Transverse colon (tissue), 4 donors: ENCODE measurements around the gene ADAMTS16. TPM values are rescaled to one million over a fixed set of nuclear protein-coding genes. Genes with fewer than 3 reads are reported as not detected.

Experiments
- DNase-seq: peaks from one replicate; pipeline ENCODE4 v3.0.0-alpha.2; 2019
- H3K27ac ChIP-seq, 4 donors: fragments of 200-600 bp; sonication (generic); 2 replicates each; pipeline ENCODE4 v1.5.1; 2016 to 2018; ENCODE audit warnings: inconsistent platforms in 4 of 4
- H3K27me3 ChIP-seq: fragments of 200-600 bp; sonication (generic); 2 replicates; pipeline ENCODE4 v1.5.1; 2017; ENCODE audit warnings: inconsistent platforms
- H3K36me3 ChIP-seq, 4 donors: fragments of 200-600 bp; sonication (generic); 2 replicates each; pipeline ENCODE4 v1.5.1; 2017 to 2019; ENCODE audit warnings: inconsistent platforms in 4 of 4
- H3K4me1 ChIP-seq, 4 donors: fragments of 200-600 bp; sonication (generic); 2 replicates each; pipeline ENCODE4 v1.5.1; 2017 to 2020; ENCODE audit warnings: inconsistent platforms in 4 of 4
- H3K4me3 ChIP-seq, 4 donors: fragments of 200-600 bp; sonication (generic); 1 replicate in 1 of 4; 2 replicates in 3 of 4; pipeline versions ENCODE4 v1.5.1 to v1.6.1; 2017 to 2019; ENCODE audit warnings: inconsistent platforms in 4 of 4
- H3K9me3 ChIP-seq, 2 donors: fragments of 200-600 bp; sonication (generic); 2 replicates each; pipeline ENCODE4 v1.5.1; 2017 to 2019; ENCODE audit warnings: inconsistent platforms in 2 of 2
- EP300 ChIP-seq: sonication (generic); formaldehyde crosslinking; IDR thresholded peaks from one replicate; pipeline ENCODE4 v1.6.1; 2017; ENCODE audit warnings: antibody characterized with exemption, low read depth
- POLR2A ChIP-seq: fragments of 450-650 bp; IDR thresholded peaks from one replicate; pipeline ENCODE4 v1.6.1; 2016; ENCODE audit warnings: antibody characterized with exemption, mild to moderate bottlenecking, moderate library complexity
- POLR2AphosphoS5 ChIP-seq, 3 donors: sonication (generic); formaldehyde crosslinking; IDR thresholded peaks; one replicate each; pipeline ENCODE4 v1.6.1; 2016; ENCODE audit warnings: antibody characterized with exemption in 3 of 3
- WGBS, 2 donors: methylation state at CpG; one replicate each; pipeline ENCODE4 v1.1.5; 2018; ENCODE audit warnings: low coverage in 1 of 2; 5-methylcytosine and 5-hydroxymethylcytosine counted together
- in situ Hi-C, 4 donors: fragments of 200-750 bp; cut with MboI; loops; one replicate each; pipeline versions ENCODE4 v1.15.0 to v1.15.1; 2017; ENCODE audit warnings: low sequenced_read_pairs in 3 of 4, low pct_ligation_motif_present in 1 of 4, low pct_unique_long_range_greater_than_20kb in 1 of 4
- intact Hi-C: fragments of 100-400 bp; cut with DNase I; formaldehyde crosslinking; loops from one replicate; pipeline ENCODE4 v1.15.1; 2023; ENCODE audit warnings: low total_unique reads
- total RNA-seq, 4 donors: library from RNA; depleted of rRNA; stranded (reverse); fragments of >200 nt; gene quantifications; one replicate each; pipeline ENCODE4 v1.1.0, GENCODE V29; 2016
- TF ChIP-seq, protein P1 (sequence below), 5 experiments: fragments of 200-600 bp in 3 of 5; fragments of 450-650 bp in 2 of 5; sonication (generic) in 3 of 5; IDR thresholded peaks; 1 replicate in 2 of 5; 2 replicates in 3 of 5; pipeline ENCODE4 v1.5.1; 2016 to 2017; ENCODE audit warnings: antibody characterized with exemption in 5 of 5, inconsistent platforms in 3 of 5, mild to moderate bottlenecking in 2 of 5, moderate library complexity in 1 of 5

The ADAMTS16 gene
- total RNA-seq, 4 donors from 2014 or later, result 0.68 to 4.4 TPM; not detected in 2

GRCh38 chr5:5189051-5189430 lies 48.9 kb downstream of the ADAMTS16 start:
- intact Hi-C loops (no loop called here), in situ Hi-C loops (no loop called here)
- H3K4me3 ChIP-seq, result no peak overlapping the region
- H3K9me3 ChIP-seq, result no peaks in the 10 kb centered on the region
- H3K27me3 ChIP-seq, result no peaks in the 10 kb centered on the region
- TF ChIP-seq POLR2AphosphoS5 (IDR thresholded peaks at IDR 0.05) (no peak), EP300 (no peak), POLR2A (no peak)
- TF ChIP-seq, protein P1, sequence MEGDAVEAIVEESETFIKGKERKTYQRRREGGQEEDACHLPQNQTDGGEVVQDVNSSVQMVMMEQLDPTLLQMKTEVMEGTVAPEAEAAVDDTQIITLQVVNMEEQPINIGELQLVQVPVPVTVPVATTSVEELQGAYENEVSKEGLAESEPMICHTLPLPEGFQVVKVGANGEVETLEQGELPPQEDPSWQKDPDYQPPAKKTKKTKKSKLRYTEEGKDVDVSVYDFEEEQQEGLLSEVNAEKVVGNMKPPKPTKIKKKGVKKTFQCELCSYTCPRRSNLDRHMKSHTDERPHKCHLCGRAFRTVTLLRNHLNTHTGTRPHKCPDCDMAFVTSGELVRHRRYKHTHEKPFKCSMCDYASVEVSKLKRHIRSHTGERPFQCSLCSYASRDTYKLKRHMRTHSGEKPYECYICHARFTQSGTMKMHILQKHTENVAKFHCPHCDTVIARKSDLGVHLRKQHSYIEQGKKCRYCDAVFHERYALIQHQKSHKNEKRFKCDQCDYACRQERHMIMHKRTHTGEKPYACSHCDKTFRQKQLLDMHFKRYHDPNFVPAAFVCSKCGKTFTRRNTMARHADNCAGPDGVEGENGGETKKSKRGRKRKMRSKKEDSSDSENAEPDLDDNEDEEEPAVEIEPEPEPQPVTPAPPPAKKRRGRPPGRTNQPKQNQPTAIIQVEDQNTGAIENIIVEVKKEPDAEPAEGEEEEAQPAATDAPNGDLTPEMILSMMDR (IDR thresholded peaks at IDR 0.05), result no peak
- H3K27ac ChIP-seq, result no peak overlapping the region
- no peaks in the 10 kb centered on the region for H3K4me1 ChIP-seq
- H3K36me3 ChIP-seq, result no peaks in the 10 kb centered on the region
- no peak for DNase-seq
- WGBS, 2 donors, result 90% methylated on average over 7 of the region's 7 CpGs

DNA sequence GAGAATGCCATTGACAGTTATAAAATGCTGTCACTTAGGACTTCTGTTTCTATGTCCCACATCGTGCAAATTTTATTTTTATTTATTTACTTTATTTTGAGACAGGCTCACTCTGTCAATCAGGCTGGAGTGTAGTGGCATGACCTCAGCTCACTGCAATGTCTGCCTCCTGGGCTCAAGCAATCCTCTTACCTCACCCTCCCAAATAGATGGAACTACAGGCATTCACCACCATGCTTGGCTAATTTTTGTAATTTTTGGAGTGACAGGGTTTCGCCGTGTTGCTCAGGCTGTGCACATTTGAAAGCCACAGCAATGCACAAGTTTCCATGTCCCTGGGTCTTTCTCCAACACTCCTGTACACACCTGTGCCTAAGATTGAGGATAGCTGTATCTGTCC lies 51.8 kb downstream of the ADAMTS16 start:
- in situ Hi-C loops, result no loop called here
- no peak for TF ChIP-seq POLR2A
- TF ChIP-seq POLR2AphosphoS5 (IDR thresholded peaks at IDR 0.05), result no peak
- TF ChIP-seq EP300, result no peak
- TF ChIP-seq, protein P1 (IDR thresholded peaks at IDR 0.05), result no peak
- no peak overlapping the region for H3K4me3 ChIP-seq
- no peaks in the 10 kb centered on the region for H3K4me1 ChIP-seq
- no peak for DNase-seq
- H3K9me3 ChIP-seq, result no peaks in the 10 kb centered on the region
- H3K27me3 ChIP-seq, result no peaks in the 10 kb centered on the region
- no peak overlapping the region for H3K27ac ChIP-seq
- intact Hi-C loops, result no loop called here
- 87 to 89% methylated on average over 1 to 3 of the region's 3 CpGs for WGBS, 2 donors
- no peaks in the 10 kb centered on the region for H3K36me3 ChIP-seq

DNA sequence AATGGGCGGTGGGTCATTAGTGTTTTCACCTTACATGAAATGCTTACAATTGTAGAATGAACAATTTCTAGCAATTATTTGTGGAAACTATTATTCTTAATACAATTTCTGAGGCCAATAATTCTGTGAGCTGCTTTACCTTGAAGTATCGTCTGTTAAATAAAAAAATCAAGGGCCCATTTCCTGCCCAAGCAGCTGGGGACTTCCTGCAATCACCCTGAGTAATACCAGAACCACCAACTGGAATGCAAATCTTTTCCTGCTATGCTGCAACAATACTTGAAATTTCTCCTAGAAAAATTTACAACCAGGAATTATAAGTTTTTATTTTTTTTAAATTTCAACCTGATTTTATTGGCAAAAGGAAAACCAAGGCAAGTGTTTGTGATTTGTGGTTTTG lies 52.6 kb downstream of the ADAMTS16 start:
- intact Hi-C loops (no loop called here), in situ Hi-C loops (no loop called here)
- Histone ChIP-seq H3K9me3 (no peaks in the 10 kb centered on the region), H3K27ac (no peak overlapping the region), H3K27me3 (no peaks in the 10 kb centered on the region), H3K4me1 (no peaks in the 10 kb centered on the region), H3K36me3 (no peaks in the 10 kb centered on the region), H3K4me3 (no peak overlapping the region)
- DNase-seq, result no peak
- no peak for TF ChIP-seq POLR2AphosphoS5 (IDR thresholded peaks at IDR 0.05)
- TF ChIP-seq, protein P1 (IDR thresholded peaks at IDR 0.05), result no peak
- TF ChIP-seq POLR2A, result no peak
- no peak for TF ChIP-seq EP300
- 63 to 71% methylated on average over 2 of the region's 2 CpGs for WGBS, 2 donors

GRCh38 chr5:5195128-5195918 lies 55.2 kb downstream of the ADAMTS16 start:
- Histone ChIP-seq H3K9me3 (no peaks in the 10 kb centered on the region), H3K27ac (no peak overlapping the region), H3K27me3 (no peaks in the 10 kb centered on the region), H3K36me3 (no peaks in the 10 kb centered on the region), H3K4me3 (no peak overlapping the region), H3K4me1 (no peaks in the 10 kb centered on the region)
- intact Hi-C loops (no loop called here), in situ Hi-C loops (no loop called here)
- 59 to 92% methylated on average over 2 to 4 of the region's 4 CpGs for WGBS, 2 donors
- no peak for DNase-seq
- TF ChIP-seq POLR2AphosphoS5 (IDR thresholded peaks at IDR 0.05) (no peak), POLR2A (no peak)
- TF ChIP-seq, protein P1 (IDR thresholded peaks at IDR 0.05), result no peak
